M059J (cell line): ENCODE results near the gene SLC5A6. TPM values are rescaled to one million over a fixed set of nuclear protein-coding genes. Genes with fewer than 3 reads are reported as not detected.
A peak's percentile ranks its signal among the peaks of the same experiment; 100 is the strongest.

Source experiments
- DNase-seq: peaks from one replicate; pipeline ENCODE4 v3.0.0-alpha.2; 2012; ENCODE audit warnings: low read depth
- total RNA-seq: library from RNA; depleted of rRNA; stranded (reverse); fragments of >200 nt; shearing (Covaris generic); gene quantifications from 2 replicates; pipeline ENCODE4 v1.2.3, GENCODE V29; 2014; rRNA removed

SLC5A6 gene
- total RNA-seq, result 16.3 and 23.3 TPM in 2 replicates

- peak; percentile 83 for DNase-seq
Observed at GRCh38 chr2:27211943-27212625, at the start of gene SLC5A6, which contains the start of gene ATRAID. TSS of gene SLC5A6 (minus strand) at chr2:27212268. CDS start at chr2:27207650, 4,618 bp downstream. TSS of gene ATRAID (plus strand) at chr2:27212041. CDS start at chr2:27212369, 328 bp downstream.

DNA sequence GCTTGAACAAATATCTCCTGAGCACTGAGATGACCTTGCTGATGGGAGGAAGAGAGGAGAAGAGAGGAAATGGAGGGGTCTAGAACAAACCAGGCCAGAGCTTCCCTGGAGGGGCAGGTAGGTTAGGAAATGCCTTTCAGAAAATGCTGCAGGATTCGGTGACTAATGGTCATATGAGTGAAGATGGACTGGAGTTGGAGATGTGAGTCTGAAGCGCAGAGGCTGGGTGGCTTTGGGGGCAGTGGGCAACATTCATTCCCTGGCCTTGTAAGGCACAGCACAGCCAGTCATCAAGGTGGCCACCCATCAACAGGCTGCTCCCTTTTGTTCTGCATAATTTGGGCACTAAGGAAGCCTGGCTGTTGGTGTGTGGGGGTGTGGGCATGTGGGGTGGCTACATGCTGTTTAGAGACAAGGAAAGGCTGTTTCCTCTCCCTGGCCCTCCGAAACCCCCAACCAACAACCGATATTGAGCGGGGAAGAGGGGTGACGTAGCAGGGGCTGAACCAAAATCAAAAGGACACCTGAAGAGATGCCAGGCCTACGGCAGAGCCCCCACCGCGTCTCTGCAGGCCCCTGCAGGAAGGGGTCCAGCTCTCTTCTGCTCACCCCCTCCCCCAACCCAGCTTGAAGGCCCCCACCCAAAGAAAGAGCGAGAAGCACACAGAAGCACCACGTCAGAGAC, 49.3 kb upstream of the SLC5A6 start:
- DNase-seq, result no peak

GRCh38 chr2:27258051-27258450, 46.0 kb upstream of the SLC5A6 start:
- DNase-seq, result no peak

DNA sequence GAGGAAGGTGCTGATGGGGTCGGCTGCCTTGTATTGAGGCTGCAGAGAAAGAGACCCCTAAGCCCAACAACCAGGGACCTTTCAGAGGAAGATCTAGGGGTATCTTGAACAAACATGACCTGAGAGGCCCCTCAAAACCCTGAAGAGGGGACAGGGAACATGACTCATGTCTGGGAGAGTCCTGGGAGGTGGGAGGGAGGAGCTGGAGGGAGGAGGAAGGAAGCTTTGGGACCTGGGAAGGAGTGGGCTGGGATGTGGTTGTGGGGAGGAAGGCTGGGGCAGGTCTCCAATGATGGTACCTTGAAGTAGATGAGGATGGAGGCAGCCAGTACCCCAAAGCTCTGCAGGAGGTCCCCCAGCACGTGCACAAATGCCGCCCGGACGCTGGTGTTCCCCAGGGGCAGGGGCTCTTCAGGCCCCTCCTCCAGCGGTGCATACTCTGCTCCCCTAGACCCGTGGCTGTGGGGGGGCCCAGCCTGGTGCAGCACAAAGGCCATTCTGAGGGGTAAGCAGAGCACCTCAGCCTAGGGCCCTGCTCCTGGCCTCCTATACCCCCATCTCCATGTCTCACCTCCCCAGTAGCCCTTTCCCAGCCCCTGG, 44.9 kb upstream of the SLC5A6 start:
- no peak for DNase-seq

DNA sequence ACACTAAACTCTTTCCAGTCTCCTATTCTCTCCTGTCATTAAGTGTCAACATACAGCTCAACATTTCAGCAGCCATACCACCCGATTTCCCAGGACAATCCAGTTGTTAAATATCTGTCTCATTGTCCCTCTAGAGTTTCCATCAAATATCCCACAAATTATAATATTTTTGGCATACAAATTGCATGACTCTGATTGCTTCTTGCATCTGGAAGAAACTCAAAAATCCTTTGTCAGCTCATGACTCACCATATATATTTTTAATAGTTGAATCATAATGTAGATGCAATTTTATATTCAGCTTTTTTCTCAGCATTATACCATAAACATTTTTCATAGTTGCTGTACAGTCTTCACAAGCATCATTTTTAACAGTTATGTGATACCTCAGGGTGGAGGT, 43.6 kb upstream of the SLC5A6 start:
- DNase-seq, result no peak

GRCh38 chr2:27255187-27255586, 43.1 kb upstream of the SLC5A6 start:
- no peak for DNase-seq

DNA sequence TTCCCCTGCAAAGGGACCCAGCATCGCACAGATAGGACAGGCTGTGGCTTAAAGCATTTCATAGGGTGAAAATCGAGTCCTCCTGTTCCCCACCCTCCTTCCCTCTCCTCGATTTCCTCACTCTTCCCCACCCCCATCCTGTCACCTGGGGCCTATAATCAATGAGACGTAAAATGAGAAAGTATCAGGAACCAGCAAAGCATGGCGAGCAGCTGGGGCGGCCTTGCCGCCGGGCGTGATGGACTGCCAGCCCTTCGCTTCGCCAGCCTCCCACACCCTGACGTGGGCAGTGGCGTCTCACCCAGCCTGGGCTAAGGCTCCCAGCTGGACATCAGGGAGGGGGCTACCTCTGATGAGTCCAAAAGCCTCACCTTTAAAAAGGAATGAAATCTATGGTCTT, 39.7 kb upstream of the SLC5A6 start:
- no peak for DNase-seq

DNA sequence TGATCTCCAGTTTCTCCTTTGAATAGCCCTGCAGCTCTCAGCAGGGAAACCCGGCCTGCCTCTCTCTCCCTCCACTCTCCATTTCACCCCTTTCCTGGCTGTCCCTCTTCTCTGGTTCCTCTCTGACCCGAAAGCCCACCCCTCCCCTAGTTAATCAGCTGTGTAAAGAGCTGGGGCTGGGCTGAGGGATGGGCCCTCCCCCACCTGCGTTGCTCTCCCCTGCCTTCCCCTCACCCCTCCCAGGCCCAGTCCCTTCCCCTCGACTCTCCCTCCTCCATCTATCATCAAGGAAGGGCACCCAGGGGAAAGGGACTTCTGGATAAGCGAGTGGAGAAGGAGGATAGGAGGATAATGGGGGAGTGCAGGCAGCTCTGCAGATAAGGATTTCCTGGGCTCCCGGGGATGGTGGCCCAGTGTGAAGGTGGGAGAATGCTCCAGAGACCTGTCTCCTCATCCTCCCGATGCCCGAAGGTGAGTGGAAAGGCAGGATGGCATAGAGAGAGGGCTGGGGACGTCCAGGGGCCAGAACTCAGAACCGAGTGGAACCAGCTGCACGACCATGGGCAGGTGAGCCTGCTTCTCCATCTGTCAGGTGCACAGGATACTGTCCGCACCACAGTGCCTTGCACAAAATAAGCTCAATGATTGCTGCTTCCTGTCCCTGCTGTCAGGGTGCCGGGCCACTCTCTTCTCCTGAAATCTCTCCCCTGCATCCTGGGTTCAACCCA, 38.7 kb upstream of the SLC5A6 start:
- no peak for DNase-seq

DNA sequence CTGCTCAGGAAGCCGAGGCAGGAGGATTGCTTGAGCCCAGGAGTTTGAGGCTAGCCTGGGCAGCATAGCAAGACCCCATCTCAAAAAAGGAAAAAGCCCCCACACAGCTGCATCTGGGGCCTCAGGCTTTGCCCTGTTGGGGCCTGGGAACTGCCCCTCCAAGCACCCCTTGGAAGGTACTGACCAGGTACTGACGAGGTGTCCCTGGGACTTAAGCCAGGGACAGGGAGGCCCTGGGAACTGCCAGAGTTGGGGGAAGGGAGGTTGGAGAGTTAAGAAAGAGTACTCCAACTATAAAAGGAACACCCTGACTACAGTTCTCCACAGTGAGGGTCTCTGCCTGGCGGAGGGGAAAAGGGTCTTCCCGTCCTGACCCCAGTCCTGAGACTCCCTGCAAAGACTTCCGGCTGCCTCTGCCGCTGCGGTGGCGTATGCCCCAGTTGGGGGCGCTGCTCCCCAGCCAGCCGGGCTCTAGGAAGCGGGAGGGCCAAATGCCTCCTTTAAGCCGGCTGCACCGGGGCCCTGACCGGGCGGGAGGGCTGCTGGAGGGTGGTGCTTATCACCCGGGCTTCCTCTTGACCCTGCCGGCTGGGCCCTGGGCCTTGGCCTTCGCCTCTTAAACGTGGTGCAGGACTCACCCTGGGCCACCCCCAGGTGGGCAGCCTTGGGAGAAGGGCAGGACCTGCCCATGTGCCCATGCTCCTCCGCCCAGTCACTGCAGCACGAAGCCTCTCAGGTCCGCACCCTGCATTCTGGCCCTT, 38.0 kb upstream of the SLC5A6 start:
- DNase-seq, result no peak

GRCh38 chr2:27249159-27249890, 37.3 kb upstream of the SLC5A6 start:
- DNase-seq, result peak; percentile 23

DNA sequence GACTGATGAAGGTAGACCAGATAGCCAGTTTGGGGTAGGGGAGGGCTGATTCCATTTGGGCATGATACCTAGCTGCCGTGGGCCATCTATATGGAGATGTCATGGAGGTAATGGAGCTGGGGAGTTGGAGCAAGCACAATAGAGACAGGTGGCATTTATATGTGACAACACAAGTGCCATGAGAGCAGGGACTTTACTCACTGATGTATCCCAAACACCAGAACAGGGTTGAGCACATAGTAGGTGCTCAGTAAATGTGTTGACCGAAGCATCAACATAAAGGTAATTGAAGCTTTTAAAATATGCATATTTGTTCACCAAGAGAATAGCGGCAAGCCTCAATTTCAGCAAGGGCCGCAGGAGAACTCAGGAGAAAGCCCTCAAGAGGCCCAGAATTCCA, 35.8 kb upstream of the SLC5A6 start:
- DNase-seq, result no peak

GRCh38 chr2:27245626-27246025, 33.6 kb upstream of the SLC5A6 start:
- no peak for DNase-seq

GRCh38 chr2:27245116-27245515, 33.0 kb upstream of the SLC5A6 start:
- no peak for DNase-seq

DNA sequence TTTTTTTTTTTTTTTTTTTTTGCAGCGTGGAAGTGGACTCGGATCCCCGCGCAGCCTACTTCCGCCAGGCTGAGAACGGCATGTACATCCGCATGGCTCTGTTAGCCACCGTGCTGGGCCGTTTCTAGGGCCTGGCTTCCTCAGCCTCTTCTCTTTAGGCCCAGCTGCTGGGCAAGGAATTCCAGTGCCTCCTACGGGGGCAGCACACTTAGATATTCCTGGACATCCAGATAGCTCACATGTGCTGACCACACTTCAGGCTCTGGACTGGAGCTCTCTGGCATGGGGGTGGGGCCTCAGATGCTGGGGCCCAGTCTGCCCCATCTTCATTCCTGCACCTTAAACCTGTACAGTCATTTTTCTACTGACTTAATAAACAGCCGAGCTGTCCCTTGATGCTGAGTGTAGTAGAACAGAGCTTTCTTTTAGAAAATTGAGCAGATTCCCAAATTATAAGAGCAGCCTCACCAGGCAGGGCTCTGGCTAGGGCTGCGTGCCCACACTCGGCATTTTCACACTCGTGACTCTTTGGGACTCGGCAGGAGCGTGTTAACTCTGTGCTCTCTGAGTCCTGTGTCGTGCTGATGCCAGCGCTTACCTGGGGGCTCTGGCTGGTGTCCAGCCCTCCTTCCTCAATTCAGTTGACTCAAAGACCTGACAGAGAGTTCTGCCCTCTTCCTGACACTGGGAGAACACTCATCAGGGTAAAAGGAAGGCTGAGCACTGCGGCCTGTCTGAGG, 31.5 kb upstream of the SLC5A6 start:
- DNase-seq, result no peak

GRCh38 chr2:27242614-27242951, 30.5 kb upstream of the SLC5A6 start:
- DNase-seq, result no peak

DNA sequence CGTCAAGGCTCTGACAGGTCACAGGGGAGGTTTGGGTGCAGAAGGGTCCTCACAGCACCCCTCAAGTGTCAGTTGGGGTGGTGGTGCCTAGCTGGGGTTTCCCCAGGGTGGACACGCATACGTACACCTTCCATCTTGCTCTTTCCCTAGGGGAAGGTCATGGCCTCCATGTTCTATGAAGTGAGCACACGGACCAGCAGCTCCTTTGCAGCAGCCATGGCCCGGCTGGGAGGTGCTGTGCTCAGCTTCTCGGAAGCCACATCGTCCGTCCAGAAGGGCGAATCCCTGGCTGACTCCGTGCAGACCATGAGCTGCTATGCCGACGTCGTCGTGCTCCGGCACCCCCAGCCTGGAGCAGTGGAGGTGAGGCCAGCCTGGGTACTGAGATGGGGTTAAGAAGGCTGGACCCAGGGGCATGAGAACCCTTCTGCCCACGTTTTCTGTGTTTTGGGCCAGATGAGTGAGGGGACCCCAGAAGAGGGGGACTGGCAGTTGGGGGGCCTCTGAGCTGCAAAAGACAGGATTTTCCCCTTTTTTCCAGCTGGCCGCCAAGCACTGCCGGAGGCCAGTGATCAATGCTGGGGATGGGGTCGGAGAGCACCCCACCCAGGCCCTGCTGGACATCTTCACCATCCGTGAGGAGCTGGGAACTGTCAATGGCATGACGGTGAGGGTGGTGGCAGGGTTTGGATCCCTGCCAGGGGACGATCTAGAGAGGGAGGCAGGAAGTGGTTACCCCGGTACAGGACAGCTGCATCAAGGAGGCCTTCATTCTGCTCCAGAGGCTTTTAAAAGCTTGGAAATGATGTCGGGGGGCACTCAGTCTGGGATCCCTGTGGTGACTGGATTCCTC, 29.9 kb upstream of the SLC5A6 start:
- DNase-seq, result no peak

- no peak for DNase-seq
Observed at GRCh38 chr2:27240406-27240805, 28.3 kb upstream of the SLC5A6 start.

DNA sequence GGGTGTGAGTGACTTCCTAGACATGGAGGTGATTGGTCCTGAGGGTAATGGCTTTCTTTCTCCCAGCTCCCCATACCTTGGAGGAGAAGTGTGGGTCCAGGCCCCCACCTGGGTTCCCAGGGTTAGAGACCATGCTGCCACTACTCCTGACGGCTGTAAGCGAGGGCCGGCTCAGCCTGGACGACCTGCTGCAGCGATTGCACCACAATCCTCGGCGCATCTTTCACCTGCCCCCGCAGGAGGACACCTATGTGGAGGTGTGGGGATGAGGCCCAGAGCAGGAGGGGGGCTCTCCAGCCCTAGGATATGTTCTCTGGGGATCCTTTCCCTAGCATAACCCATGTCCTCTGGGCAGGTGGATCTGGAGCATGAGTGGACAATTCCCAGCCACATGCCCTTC, 26.9 kb upstream of the SLC5A6 start:
- no peak for DNase-seq

DNA sequence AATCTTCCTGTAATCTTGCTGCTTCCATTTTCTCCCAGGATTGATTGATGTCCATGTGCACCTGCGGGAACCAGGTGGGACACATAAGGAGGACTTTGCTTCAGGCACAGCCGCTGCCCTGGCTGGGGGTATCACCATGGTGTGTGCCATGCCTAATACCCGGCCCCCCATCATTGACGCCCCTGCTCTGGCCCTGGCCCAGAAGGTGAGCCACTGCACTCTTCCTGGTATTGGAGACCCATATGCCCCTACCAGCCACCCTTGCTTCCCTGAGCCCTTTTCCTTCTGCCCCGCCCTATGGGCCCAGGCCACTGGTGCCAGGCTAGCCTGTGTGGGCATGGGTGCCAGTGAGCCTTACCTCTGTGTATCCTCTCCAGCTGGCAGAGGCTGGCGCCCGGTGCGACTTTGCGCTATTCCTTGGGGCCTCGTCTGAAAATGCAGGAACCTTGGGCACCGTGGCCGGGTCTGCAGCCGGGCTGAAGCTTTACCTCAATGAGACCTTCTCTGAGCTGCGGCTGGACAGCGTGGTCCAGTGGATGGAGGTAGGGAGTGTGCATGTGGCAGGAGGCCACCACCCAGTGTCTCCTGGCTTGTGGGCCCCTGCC, 25.4 kb upstream of the SLC5A6 start:
- DNase-seq, result no peak
